ENCODE measurements around the gene GID8. TPM values are rescaled to one million over a fixed set of nuclear protein-coding genes. Genes with fewer than 3 reads are reported as not detected.

GID8 gene
- total and polyA plus RNA-seq, 2 of the 13 experiments (the other 11 are each of a cell fraction or from before 2014, with no cell fraction given): 39.6 to 59.8 TPM

DNA sequence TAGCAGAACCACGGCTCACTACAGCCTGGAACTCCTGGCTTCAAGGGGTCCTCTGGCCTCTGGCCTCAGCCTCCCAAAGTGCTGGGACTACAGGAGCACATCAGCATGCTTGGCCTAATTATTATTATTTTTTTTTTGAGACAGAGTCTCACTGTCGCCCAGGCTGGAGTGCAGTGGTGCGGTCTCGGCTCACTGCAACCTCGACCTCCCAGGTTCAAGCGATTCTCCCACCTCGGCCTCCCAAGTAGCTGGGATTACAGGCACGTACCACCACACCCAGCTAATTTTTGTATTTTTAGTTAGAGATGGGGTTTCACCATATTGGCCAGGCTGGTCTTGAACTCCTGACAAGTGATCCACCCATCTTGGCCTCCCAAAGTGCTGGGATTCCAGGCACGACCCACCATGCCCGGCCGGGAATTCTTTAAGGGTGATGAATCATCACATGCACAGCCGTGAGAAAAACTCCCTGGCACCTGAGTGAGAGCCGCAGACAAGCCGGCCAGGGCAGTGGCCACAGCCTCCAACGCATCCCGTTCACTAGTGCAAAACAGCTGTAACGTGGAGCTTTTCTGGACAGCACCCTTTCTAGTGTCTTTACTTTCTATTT lies 14.8 kb upstream of the GID8 start (continued):
- TF ChIP-seq, protein P1, sequence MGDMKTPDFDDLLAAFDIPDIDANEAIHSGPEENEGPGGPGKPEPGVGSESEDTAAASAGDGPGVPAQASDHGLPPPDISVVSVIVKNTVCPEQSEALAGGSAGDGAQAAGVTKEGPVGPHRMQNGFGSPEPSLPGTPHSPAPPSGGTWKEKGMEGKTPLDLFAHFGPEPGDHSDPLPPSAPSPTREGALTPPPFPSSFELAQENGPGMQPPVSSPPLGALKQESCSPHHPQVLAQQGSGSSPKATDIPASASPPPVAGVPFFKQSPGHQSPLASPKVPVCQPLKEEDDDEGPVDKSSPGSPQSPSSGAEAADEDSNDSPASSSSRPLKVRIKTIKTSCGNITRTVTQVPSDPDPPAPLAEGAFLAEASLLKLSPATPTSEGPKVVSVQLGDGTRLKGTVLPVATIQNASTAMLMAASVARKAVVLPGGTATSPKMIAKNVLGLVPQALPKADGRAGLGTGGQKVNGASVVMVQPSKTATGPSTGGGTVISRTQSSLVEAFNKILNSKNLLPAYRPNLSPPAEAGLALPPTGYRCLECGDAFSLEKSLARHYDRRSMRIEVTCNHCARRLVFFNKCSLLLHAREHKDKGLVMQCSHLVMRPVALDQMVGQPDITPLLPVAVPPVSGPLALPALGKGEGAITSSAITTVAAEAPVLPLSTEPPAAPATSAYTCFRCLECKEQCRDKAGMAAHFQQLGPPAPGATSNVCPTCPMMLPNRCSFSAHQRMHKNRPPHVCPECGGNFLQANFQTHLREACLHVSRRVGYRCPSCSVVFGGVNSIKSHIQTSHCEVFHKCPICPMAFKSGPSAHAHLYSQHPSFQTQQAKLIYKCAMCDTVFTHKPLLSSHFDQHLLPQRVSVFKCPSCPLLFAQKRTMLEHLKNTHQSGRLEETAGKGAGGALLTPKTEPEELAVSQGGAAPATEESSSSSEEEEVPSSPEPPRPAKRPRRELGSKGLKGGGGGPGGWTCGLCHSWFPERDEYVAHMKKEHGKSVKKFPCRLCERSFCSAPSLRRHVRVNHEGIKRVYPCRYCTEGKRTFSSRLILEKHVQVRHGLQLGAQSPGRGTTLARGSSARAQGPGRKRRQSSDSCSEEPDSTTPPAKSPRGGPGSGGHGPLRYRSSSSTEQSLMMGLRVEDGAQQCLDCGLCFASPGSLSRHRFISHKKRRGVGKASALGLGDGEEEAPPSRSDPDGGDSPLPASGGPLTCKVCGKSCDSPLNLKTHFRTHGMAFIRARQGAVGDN (CRISPR knock-in tag; IDR thresholded peaks at IDR 0.05): peak; percentile 73
- TF ChIP-seq SALL2 (CRISPR knock-in tag; IDR thresholded peaks at IDR 0.05) (0 out of 2 replicates have a peak, but pooled peaks have one; percentile 68), KDM1A (CRISPR knock-in tag; IDR thresholded peaks at IDR 0.05) (peak; percentile 50; the same call in 1 of the 2 replicates), SAFB2 (CRISPR knock-in tag; IDR thresholded peaks at IDR 0.05; ENCODE audit: borderline replicate concordance, low read depth) (peak; percentile 64; the same call in 1 of the 2 replicates), POLR2G (IDR thresholded peaks at IDR 0.05; ENCODE audit: low read depth, low read length) (peak; percentile 82), BRD4 (CRISPR knock-in tag; IDR thresholded peaks at IDR 0.05) (0 out of 2 replicates have a peak, but pooled peaks have one; percentile 46), ZNF143 (CRISPR knock-in tag; IDR thresholded peaks at IDR 0.05) (peak; percentile 37; the same call in 1 of the 2 replicates), ZNF460 (CRISPR knock-in tag; IDR thresholded peaks at IDR 0.05; ENCODE audit: borderline replicate concordance) (peak; percentile 83; the same call in 1 of the 2 replicates), NRL (CRISPR knock-in tag; IDR thresholded peaks at IDR 0.05; ENCODE audit: borderline replicate concordance) (0 out of 2 replicates have a peak, but pooled peaks have one; percentile 10), ADNP (CRISPR knock-in tag; IDR thresholded peaks at IDR 0.05) (peak; percentile 76; the same call in 1 of the 2 replicates), SP4 (CRISPR knock-in tag; IDR thresholded peaks at IDR 0.05) (0 out of 2 replicates have a peak, but pooled peaks have one; percentile 28), ZNF768 (CRISPR knock-in tag; IDR thresholded peaks at IDR 0.05) (peak; percentile 31; the same call in 1 of the 2 replicates), RCOR2 (CRISPR knock-in tag; IDR thresholded peaks at IDR 0.05) (peak; percentile 32; the same call in 1 of the 2 replicates), BHLHE40 (IDR thresholded peaks at IDR 0.05; ENCODE audit: low read length) (peak; percentile 87), ZNF766 (CRISPR knock-in tag; IDR thresholded peaks at IDR 0.05; ENCODE audit: borderline replicate concordance) (peak; percentile 59; the same call in 1 of the 2 replicates), ZNF781 (CRISPR knock-in tag; IDR thresholded peaks at IDR 0.05; ENCODE audit: borderline replicate concordance, not compliant biosample characterization) (peak; percentile 45), ZNF160 (CRISPR knock-in tag; IDR thresholded peaks at IDR 0.05) (0 out of 2 replicates have a peak, but pooled peaks have one; percentile 37), XRCC5 (optimal IDR thresholded peaks at IDR 0.05; ENCODE audit: low read length) (peak; percentile 23), RAD21 (CRISPR knock-in tag; IDR thresholded peaks at IDR 0.05) (0 out of 2 replicates have a peak, but pooled peaks have one; percentile 10)
- TF ChIP-seq, protein P2, sequence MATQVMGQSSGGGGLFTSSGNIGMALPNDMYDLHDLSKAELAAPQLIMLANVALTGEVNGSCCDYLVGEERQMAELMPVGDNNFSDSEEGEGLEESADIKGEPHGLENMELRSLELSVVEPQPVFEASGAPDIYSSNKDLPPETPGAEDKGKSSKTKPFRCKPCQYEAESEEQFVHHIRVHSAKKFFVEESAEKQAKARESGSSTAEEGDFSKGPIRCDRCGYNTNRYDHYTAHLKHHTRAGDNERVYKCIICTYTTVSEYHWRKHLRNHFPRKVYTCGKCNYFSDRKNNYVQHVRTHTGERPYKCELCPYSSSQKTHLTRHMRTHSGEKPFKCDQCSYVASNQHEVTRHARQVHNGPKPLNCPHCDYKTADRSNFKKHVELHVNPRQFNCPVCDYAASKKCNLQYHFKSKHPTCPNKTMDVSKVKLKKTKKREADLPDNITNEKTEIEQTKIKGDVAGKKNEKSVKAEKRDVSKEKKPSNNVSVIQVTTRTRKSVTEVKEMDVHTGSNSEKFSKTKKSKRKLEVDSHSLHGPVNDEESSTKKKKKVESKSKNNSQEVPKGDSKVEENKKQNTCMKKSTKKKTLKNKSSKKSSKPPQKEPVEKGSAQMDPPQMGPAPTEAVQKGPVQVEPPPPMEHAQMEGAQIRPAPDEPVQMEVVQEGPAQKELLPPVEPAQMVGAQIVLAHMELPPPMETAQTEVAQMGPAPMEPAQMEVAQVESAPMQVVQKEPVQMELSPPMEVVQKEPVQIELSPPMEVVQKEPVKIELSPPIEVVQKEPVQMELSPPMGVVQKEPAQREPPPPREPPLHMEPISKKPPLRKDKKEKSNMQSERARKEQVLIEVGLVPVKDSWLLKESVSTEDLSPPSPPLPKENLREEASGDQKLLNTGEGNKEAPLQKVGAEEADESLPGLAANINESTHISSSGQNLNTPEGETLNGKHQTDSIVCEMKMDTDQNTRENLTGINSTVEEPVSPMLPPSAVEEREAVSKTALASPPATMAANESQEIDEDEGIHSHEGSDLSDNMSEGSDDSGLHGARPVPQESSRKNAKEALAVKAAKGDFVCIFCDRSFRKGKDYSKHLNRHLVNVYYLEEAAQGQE (IDR thresholded peaks at IDR 0.05; ENCODE audit: borderline replicate concordance in 1 of 2, low read depth in 1 of 2, low read length in 2 of 2): peak in 1 of 2 experiments; percentile 26; a peak in 2 of 4 replicates
- TF ChIP-seq, protein P3, sequence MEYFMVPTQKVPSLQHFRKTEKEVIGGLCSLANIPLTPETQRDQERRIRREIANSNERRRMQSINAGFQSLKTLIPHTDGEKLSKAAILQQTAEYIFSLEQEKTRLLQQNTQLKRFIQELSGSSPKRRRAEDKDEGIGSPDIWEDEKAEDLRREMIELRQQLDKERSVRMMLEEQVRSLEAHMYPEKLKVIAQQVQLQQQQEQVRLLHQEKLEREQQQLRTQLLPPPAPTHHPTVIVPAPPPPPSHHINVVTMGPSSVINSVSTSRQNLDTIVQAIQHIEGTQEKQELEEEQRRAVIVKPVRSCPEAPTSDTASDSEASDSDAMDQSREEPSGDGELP (IDR thresholded peaks at IDR 0.05; ENCODE audit: borderline replicate concordance, low read depth): peak; percentile 65; the same call in 1 of the 2 replicates
